Measurements from ENCODE around the gene CNOT1. TPM values are rescaled to one million over a fixed set of nuclear protein-coding genes. Genes with fewer than 3 reads are reported as not detected.

The CNOT1 gene
- total RNA-seq, 1 experiment from 2014 or later, result 219 TPM

DNA sequence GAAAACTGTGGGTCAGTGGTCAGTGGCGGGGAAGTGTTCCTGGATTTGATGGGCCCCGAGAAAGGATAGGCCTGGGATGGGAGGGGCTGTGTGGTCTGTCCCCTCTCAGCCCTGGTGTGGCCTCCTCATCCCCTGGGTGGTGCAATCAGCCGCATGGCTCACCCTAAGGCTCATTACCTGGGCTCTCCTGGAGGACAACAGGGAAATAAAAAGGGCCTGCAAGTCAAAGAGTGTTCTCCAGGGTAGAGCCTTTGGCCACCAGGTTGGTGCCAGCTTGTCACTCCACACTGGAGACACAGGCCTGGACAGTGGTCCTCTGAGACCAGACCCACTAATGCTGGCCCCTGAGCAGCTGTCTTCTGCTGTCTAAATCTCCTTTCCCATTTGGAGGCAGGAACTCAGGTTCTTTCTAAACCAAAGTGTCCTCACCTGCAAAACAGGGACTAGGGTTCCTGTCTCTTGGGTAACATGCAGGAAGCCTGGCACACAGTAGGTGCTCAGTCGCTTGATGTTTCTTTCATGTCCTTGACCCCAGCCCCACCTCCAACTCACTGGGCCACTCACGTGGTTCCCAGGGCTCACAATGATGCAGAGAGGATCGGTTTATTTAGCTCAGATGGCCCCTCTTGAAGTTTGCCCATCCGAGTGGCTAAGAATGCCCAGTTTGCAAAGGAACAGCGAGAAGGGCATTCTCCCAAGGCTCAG is 127.3 kb downstream of the CNOT1 start:
- TF ChIP-seq, protein P1, sequence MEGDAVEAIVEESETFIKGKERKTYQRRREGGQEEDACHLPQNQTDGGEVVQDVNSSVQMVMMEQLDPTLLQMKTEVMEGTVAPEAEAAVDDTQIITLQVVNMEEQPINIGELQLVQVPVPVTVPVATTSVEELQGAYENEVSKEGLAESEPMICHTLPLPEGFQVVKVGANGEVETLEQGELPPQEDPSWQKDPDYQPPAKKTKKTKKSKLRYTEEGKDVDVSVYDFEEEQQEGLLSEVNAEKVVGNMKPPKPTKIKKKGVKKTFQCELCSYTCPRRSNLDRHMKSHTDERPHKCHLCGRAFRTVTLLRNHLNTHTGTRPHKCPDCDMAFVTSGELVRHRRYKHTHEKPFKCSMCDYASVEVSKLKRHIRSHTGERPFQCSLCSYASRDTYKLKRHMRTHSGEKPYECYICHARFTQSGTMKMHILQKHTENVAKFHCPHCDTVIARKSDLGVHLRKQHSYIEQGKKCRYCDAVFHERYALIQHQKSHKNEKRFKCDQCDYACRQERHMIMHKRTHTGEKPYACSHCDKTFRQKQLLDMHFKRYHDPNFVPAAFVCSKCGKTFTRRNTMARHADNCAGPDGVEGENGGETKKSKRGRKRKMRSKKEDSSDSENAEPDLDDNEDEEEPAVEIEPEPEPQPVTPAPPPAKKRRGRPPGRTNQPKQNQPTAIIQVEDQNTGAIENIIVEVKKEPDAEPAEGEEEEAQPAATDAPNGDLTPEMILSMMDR (IDR thresholded peaks at IDR 0.05; ENCODE audit: unreplicated experiment), result no peak
- Mint-ChIP-seq H3K27me3 (ENCODE audit: insufficient read depth, unreplicated experiment) (no peaks in the 10 kb centered on the region), H3K9me3 (ENCODE audit: unreplicated experiment) (no peaks in the 10 kb centered on the region), H3K36me3 (ENCODE audit: insufficient read depth, unreplicated experiment) (peaks cover 5% of the 10 kb centered on the region), H3K4me1 (ENCODE audit: insufficient read depth, unreplicated experiment) (no peaks in the 10 kb centered on the region), H3K27ac (ENCODE audit: low read depth, unreplicated experiment) (no peak overlapping the region), H3K4me3 (ENCODE audit: unreplicated experiment) (no peak overlapping the region)
- intact Hi-C loops (cut with micrococcal nuclease), result no loop called here
- POLR2A ChIA-PET, result no interaction called here
- DNase-seq (ENCODE audit: unreplicated experiment), result no peak
- CTCF ChIA-PET, result interaction anchor here (1.2 kb wide), 1 partner anchor 9 kb away, joined by 4 read pairs; no protein-coding TSS in a partner anchor
- no TSS peak for BruUV-seq (replicated peaks)

DNA sequence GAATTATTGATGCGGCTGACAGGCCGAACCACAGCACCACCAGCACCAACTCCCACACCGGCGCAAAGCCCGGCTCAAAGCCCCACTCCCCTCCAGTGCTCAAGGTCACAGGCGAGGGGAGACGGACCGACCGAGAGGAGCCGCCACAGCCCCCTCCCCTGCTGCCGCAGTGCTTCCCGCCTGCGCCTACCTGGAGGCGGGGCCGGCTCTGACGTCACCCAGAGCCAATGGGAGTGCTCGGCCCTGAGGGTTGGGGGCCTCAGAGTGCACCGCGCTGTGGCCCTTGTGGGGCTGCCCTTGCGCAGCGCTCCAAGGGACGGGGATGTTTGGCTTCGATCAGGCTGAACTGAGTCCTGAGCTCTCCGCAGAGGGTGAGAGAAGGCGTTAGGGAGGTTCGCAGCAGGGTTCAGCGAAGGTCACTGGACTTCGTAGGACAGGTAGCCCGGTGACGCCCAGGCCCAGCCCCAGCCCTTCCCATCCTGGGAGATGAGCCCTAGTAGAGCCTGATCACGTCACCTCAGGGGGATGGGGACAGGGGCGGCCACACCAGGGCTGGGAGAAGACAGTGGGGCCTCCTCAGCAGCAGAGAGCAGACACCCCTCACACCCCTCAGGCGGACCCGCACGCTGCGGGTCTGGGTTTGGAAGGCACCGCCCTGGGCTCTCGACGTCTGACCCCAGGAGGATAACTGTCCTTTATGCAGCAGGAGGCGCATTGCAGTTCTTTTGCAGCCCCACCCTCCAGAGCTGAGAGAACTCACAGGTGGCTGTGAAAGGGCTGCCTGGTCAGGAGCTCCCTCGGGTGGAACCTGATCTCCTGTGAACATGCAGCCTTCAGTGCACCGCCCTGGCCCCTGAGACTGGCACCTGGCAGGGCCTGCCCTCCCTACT is 128.1 kb downstream of the CNOT1 start:
- TF ChIP-seq, protein P1 (IDR thresholded peaks at IDR 0.05; ENCODE audit: unreplicated experiment), result no peak
- no peaks in the 10 kb centered on the region for H3K27me3 Mint-ChIP-seq (ENCODE audit: insufficient read depth, unreplicated experiment)
- H3K4me1 Mint-ChIP-seq (ENCODE audit: insufficient read depth, unreplicated experiment), result no peaks in the 10 kb centered on the region
- H3K9me3 Mint-ChIP-seq (ENCODE audit: unreplicated experiment), result no peaks in the 10 kb centered on the region
- H3K27ac Mint-ChIP-seq (ENCODE audit: low read depth, unreplicated experiment), result no peak overlapping the region
- intact Hi-C loops (cut with micrococcal nuclease), result no loop called here
- H3K4me3 Mint-ChIP-seq (ENCODE audit: unreplicated experiment), result no peak overlapping the region
- ChIA-PET CTCF (interaction anchor here (0.5 to 0.6 kb wide), 3 partner anchors 11 to 86 kb away, joined by 3 to 4 read pairs (median 3); no protein-coding TSS in a partner anchor), POLR2A (no interaction called here)
- H3K36me3 Mint-ChIP-seq (ENCODE audit: insufficient read depth, unreplicated experiment), result peaks cover 5% of the 10 kb centered on the region
- BruUV-seq (replicated peaks), result no TSS peak
- no peak for DNase-seq (ENCODE audit: unreplicated experiment)

DNA sequence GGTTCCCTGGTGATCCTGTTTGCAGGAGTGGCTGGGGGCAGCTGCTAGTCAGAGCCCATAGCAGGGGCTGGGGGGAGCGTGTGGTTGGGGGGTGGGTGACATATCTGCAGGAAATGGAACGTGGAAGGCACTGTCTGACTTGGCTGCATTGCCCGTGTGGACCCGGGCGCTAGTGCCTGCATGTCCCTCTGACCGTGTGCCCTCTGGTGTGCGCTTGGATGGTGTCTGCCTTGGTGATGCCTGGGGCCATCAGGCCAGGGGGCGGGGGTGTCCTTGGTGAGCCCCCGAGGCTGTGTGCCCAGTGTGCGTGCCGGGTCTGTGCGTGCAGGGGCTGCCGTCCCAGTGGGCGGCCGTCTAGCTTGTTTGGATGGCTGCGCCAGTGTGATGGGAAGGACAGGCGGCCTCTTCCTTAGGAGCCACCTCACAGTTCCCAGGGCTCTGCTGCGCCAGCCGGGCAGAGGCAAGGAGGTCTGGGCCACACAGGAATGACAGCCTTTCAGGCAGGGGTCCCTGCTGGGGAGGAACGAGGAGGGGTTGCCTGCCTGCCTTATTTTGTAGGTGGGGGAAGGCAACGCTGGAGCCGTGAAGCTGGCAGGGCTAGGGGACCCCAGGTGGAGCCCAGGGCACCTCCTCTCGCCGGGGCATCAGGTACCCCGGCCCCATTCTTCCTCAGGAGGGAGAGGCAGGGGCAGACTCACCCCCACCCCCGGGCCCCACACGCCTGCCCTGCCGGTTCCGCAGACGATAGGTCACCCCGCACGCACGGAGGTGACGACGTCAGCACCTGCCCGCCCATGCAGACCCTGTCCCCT is 129.0 kb downstream of the CNOT1 start:
- no TSS peak for BruUV-seq (replicated peaks)
- DNase-seq (ENCODE audit: unreplicated experiment), result no peak
- Mint-ChIP-seq H3K9me3 (ENCODE audit: unreplicated experiment) (no peaks in the 10 kb centered on the region), H3K4me3 (ENCODE audit: unreplicated experiment) (no peak overlapping the region), H3K27me3 (ENCODE audit: insufficient read depth, unreplicated experiment) (no peaks in the 10 kb centered on the region), H3K36me3 (ENCODE audit: insufficient read depth, unreplicated experiment) (peaks cover 5% of the 10 kb centered on the region), H3K27ac (ENCODE audit: low read depth, unreplicated experiment) (no peak overlapping the region), H3K4me1 (ENCODE audit: insufficient read depth, unreplicated experiment) (no peaks in the 10 kb centered on the region)
- CTCF ChIA-PET, result interaction anchor here (0.6 kb wide), 1 partner anchor 12 kb away, joined by 3 read pairs; no protein-coding TSS in a partner anchor
- intact Hi-C loops (cut with micrococcal nuclease), result no loop called here
- POLR2A ChIA-PET, result no interaction called here
- TF ChIP-seq, protein P1 (IDR thresholded peaks at IDR 0.05; ENCODE audit: unreplicated experiment), result no peak

Data from MCF 10A (cell line).